Ascending aorta (tissue), 2 donors: ENCODE results near the gene KIF16B. TPM values are rescaled to one million over a fixed set of nuclear protein-coding genes. Genes with fewer than 3 reads are reported as not detected.

Source experiments
- DNase-seq, 2 donors: peaks; one replicate each; pipeline ENCODE4 v3.0.0-alpha.2; 2019; ENCODE audit warnings: low spot score in 2 of 2
- H3K27ac ChIP-seq, 2 donors: fragments of 200-600 bp; sonication (generic); one replicate each; pipeline ENCODE4 v1.5.1; 2016 to 2017; ENCODE audit warnings: mild to moderate bottlenecking in 1 of 2
- H3K27me3 ChIP-seq: fragments of 200-600 bp; sonication (generic); one replicate; pipeline ENCODE4 v1.5.1; 2017
- H3K36me3 ChIP-seq, 2 donors: fragments of 200-600 bp; sonication (generic); one replicate each; pipeline ENCODE4 v1.5.1; 2016
- H3K4me1 ChIP-seq, 2 donors: fragments of 200-600 bp; sonication (generic); one replicate each; pipeline ENCODE4 v1.5.1; 2016 to 2017; ENCODE audit warnings: mild to moderate bottlenecking in 1 of 2
- H3K4me3 ChIP-seq, 2 donors: fragments of 200-600 bp; sonication (generic); one replicate each; pipeline ENCODE4 v1.5.1; 2016 to 2017; ENCODE audit warnings: mild to moderate bottlenecking in 1 of 2
- H3K9me3 ChIP-seq, 2 donors: fragments of 200-600 bp; sonication (generic); one replicate each; pipeline ENCODE4 v1.5.1; 2016
- intact Hi-C: fragments of 100-400 bp; cut with DNase I; formaldehyde crosslinking; loops from one replicate; pipeline ENCODE4 v1.15.1; 2023
- total RNA-seq: library from RNA; depleted of rRNA; stranded (reverse); fragments of >200 nt; gene quantifications from one replicate; pipeline ENCODE4 v1.1.0, GENCODE V29; 2016
- TF ChIP-seq, protein P1 (sequence below), 3 experiments: fragments of 200-600 bp in 2 of 3; fragments of 450-650 bp in 1 of 3; sonication (generic) in 2 of 3; IDR thresholded peaks; one replicate each; pipeline ENCODE4 v1.5.1; 2016 to 2019; ENCODE audit warnings: antibody characterized with exemption in 3 of 3, mild to moderate bottlenecking in 1 of 3, moderate library complexity in 1 of 3

Gene KIF16B
- total RNA-seq, 1 donor from 2014 or later, result 6.3 TPM

GRCh38 chr20:16488616-16489015 is 84.6 kb downstream of the KIF16B start:
- no peak for DNase-seq
- Histone ChIP-seq H3K27ac (no peak overlapping the region), H3K9me3 (no peaks in the 10 kb centered on the region), H3K36me3 (peaks cover 0 to 25% of the 10 kb centered on the region in 2 donors), H3K4me3 (no peak overlapping the region), H3K27me3 (no peaks in the 10 kb centered on the region), H3K4me1 (no peaks in the 10 kb centered on the region)
- TF ChIP-seq, protein P1, sequence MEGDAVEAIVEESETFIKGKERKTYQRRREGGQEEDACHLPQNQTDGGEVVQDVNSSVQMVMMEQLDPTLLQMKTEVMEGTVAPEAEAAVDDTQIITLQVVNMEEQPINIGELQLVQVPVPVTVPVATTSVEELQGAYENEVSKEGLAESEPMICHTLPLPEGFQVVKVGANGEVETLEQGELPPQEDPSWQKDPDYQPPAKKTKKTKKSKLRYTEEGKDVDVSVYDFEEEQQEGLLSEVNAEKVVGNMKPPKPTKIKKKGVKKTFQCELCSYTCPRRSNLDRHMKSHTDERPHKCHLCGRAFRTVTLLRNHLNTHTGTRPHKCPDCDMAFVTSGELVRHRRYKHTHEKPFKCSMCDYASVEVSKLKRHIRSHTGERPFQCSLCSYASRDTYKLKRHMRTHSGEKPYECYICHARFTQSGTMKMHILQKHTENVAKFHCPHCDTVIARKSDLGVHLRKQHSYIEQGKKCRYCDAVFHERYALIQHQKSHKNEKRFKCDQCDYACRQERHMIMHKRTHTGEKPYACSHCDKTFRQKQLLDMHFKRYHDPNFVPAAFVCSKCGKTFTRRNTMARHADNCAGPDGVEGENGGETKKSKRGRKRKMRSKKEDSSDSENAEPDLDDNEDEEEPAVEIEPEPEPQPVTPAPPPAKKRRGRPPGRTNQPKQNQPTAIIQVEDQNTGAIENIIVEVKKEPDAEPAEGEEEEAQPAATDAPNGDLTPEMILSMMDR (IDR thresholded peaks at IDR 0.05), result no peak
- intact Hi-C loops, result no loop called here

DNA sequence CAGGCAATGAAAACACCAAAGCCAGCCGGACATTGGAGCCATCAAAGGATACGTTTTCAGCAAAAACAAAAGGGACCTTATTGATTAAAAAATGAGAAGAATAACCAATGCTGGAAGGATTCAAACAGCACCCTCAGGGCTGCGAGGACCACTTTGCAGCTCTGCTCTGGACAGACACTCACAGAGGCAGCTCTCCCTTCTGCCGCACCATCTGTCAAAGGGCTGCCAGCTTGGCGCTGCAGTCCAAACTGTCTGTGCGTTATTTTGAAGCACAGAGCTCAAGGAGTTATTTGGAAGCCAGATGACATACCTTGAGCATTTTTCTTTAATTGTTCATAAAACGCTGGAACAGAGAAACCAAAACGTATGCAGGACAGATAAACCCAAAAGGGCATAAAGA is 85.2 kb downstream of the KIF16B start:
- no peaks in the 10 kb centered on the region for H3K9me3 ChIP-seq
- H3K27ac ChIP-seq, result no peak overlapping the region
- no peak overlapping the region for H3K4me3 ChIP-seq
- TF ChIP-seq, protein P1 (IDR thresholded peaks at IDR 0.05), result no peak
- DNase-seq, result no peak
- H3K36me3 ChIP-seq, result peaks cover 0 to 22% of the 10 kb centered on the region in 2 donors
- intact Hi-C loops, result no loop called here
- H3K4me1 ChIP-seq, result no peaks in the 10 kb centered on the region
- H3K27me3 ChIP-seq, result no peaks in the 10 kb centered on the region

GRCh38 chr20:16486532-16486931 is 86.7 kb downstream of the KIF16B start:
- Histone ChIP-seq H3K36me3 (peaks cover 0 to 18% of the 10 kb centered on the region in 2 donors), H3K4me1 (no peaks in the 10 kb centered on the region), H3K27ac (no peak overlapping the region), H3K9me3 (no peaks in the 10 kb centered on the region), H3K27me3 (no peaks in the 10 kb centered on the region), H3K4me3 (no peak overlapping the region)
- TF ChIP-seq, protein P1 (IDR thresholded peaks at IDR 0.05), result no peak
- intact Hi-C loops, result no loop called here
- DNase-seq, result no peak

DNA sequence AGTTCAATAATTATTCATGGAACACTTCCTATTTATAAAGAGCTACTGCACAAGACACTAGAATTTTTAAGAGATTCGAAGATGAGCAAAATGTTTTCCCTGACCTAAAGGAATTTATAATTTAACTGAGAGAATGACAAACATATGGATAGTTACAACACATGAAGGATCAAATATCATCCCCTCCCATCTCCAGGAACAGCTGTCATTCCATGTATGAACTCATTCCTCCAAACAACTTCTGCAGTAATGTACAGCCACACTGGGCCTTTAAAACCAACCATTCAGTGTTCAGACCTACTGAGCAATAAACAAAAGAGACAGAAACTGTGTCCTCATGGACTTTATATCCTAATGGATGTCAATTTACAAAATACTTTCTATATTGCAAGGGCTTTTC is 87.8 kb downstream of the KIF16B start:
- intact Hi-C loops, result no loop called here
- no peaks in the 10 kb centered on the region for H3K4me1 ChIP-seq
- no peak overlapping the region for H3K27ac ChIP-seq
- TF ChIP-seq, protein P1 (IDR thresholded peaks at IDR 0.05), result no peak
- no peak for DNase-seq
- no peak overlapping the region for H3K4me3 ChIP-seq
- peaks cover 0 to 14% of the 10 kb centered on the region in 2 donors for H3K36me3 ChIP-seq
- H3K27me3 ChIP-seq, result no peaks in the 10 kb centered on the region
- no peaks in the 10 kb centered on the region for H3K9me3 ChIP-seq

DNA sequence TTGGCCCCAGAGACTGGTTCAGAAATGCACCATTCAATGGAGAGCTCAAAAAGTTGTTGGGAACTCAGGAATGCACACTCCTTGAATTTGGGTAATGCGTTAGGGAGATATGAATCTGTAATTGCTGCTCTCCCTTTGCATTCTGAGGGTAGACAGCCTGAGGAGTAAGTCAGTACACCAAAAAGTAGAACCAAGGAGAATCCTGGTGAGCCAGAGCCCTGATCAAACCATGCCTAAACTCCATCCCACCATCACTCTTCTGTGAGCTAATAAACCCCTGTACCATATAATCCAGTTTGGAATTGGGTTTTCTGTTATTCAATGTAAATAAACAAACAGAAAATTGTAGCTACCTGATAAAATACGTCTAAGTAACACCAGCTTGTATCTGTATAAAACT is 90.2 kb downstream of the KIF16B start:
- H3K4me3 ChIP-seq, result no peak overlapping the region
- H3K36me3 ChIP-seq, result peaks cover 0 to 5% of the 10 kb centered on the region in 2 donors
- TF ChIP-seq, protein P1 (IDR thresholded peaks at IDR 0.05), result no peak
- H3K27me3 ChIP-seq, result no peaks in the 10 kb centered on the region
- no peaks in the 10 kb centered on the region for H3K9me3 ChIP-seq
- H3K27ac ChIP-seq, result no peak overlapping the region
- intact Hi-C loops, result no loop called here
- DNase-seq, result no peak
- H3K4me1 ChIP-seq, result no peaks in the 10 kb centered on the region

GRCh38 chr20:16481977-16482376 is 91.3 kb downstream of the KIF16B start:
- TF ChIP-seq, protein P1 (IDR thresholded peaks at IDR 0.05), result no peak
- intact Hi-C loops, result no loop called here
- H3K9me3 ChIP-seq, result no peaks in the 10 kb centered on the region

More at GRCh38 chr20:16481977-16482376, 91.3 kb downstream of the KIF16B start:
- no peak for DNase-seq
- H3K27me3 ChIP-seq, result no peaks in the 10 kb centered on the region
- H3K36me3 ChIP-seq, result no peaks in the 10 kb centered on the region
- H3K4me1 ChIP-seq, result no peaks in the 10 kb centered on the region
- no peak overlapping the region for H3K4me3 ChIP-seq
- no peak overlapping the region for H3K27ac ChIP-seq
